IMR-90 (cell line): Measurements from ENCODE around the gene APOE. TPM values are rescaled to one million over a fixed set of nuclear protein-coding genes. Genes with fewer than 3 reads are reported as not detected.
"Not testable (repeated sequence)": the region's sequence is repeated elsewhere in the genome, so short reads cannot be mapped to it uniquely, and the experiment has no call there.

Experiments
- ATAC-seq: fragments of 200-7000 bp; cut with Tn5 transposase; 2 replicates; pipeline ENCODE4 v1.9.1; 2020; ENCODE audit warnings: low read depth, mild to moderate bottlenecking, moderate library complexity
- BruUV-seq: library from RNA; stranded (reverse); fragments of 400-500 nt; replicated peaks from 2 replicates; lab custom pipeline; 2021; lab: Mats Ljungman, UMichigan
- CTCF ChIA-PET: fragments of 300-600 bp; formaldehyde crosslinking; extraction: SDS; loops from one replicate; lab custom pipeline; 2021; ENCODE audit warnings: antibody characterized with exemption; lab: Yijun Ruan, JAX
- POLR2A ChIA-PET: fragments of 300-600 bp; sonication (Branson Sonifier 250); formaldehyde crosslinking; loops from one replicate; lab custom pipeline; 2022; ENCODE audit warnings: antibody characterized with exemption; ENCODE audit not compliant: unreplicated experiment; lab: Charles Lee
- DNase-seq: peaks from one replicate; pipeline ENCODE4 v3.0.0; 2013
- H2AFZ ChIP-seq: replicated peaks from 2 replicates; pipeline ENCODE3; 2013; ENCODE audit warnings: low read length, mild to moderate bottlenecking; ENCODE audit not compliant: poor library complexity
- H2AK5ac ChIP-seq: 2 replicates; pipeline ENCODE4 v1.6.1; 2013; ENCODE audit warnings: low read depth, low read length, inconsistent platforms
- H2AK9ac ChIP-seq: replicated peaks from 2 replicates; pipeline ENCODE3; 2013; ENCODE audit warnings: mild to moderate bottlenecking, low read depth, low read length, moderate library complexity; ENCODE audit not compliant: poor library complexity
- H2BK120ac ChIP-seq: 2 replicates; pipeline ENCODE4 v1.6.1; 2013; ENCODE audit warnings: low read depth, low read length, inconsistent platforms
- H2BK15ac ChIP-seq: 3 replicates; pipeline ENCODE4 v1.6.1; 2013; ENCODE audit warnings: low read depth, low read length, inconsistent platforms
- H2BK20ac ChIP-seq: 2 replicates; pipeline ENCODE4 v1.6.1; 2013; ENCODE audit warnings: low read depth, mild to moderate bottlenecking, inconsistent platforms, low read length, moderate library complexity
- H2BK5ac ChIP-seq: 2 replicates; pipeline ENCODE4 v1.6.1; 2013; ENCODE audit warnings: mild to moderate bottlenecking, low read depth, low read length, inconsistent platforms; ENCODE audit not compliant: poor library complexity, severe bottlenecking
- H3K14ac ChIP-seq: replicated peaks from 2 replicates; pipeline ENCODE4 v1.6.1; 2013; ENCODE audit warnings: low read depth, low read length, inconsistent platforms
- H3K18ac ChIP-seq: 2 replicates; pipeline ENCODE4 v1.6.1; 2013; ENCODE audit warnings: low read depth, low read length, control low read depth
- H3K23ac ChIP-seq: 2 replicates; pipeline ENCODE4 v1.6.1; 2013; ENCODE audit warnings: low read depth, low read length, inconsistent platforms
- H3K27ac ChIP-seq: 2 replicates; pipeline ENCODE4 v1.5.1; 2013; ENCODE audit warnings: mild to moderate bottlenecking, control low read depth, low read length; ENCODE audit not compliant: insufficient read depth
- H3K27me3 ChIP-seq: 2 replicates; pipeline ENCODE4 v1.6.1; 2013; ENCODE audit warnings: low read length; ENCODE audit not compliant: control insufficient read depth, insufficient read depth
- H3K36me3 ChIP-seq: 2 replicates; pipeline ENCODE4 v1.6.1; 2013; ENCODE audit warnings: low read length, mixed read lengths; ENCODE audit not compliant: control insufficient read depth, insufficient read depth
- H3K4ac ChIP-seq: 2 replicates; pipeline ENCODE4 v1.6.1; 2013; ENCODE audit warnings: low read depth, low read length, inconsistent platforms
- H3K4me1 ChIP-seq: 2 replicates; pipeline ENCODE4 v1.6.1; 2013; ENCODE audit warnings: low read length, mixed read lengths; ENCODE audit not compliant: control insufficient read depth, insufficient read depth
- H3K4me2 ChIP-seq: 2 replicates; pipeline ENCODE4 v1.6.1; 2013; ENCODE audit warnings: low read depth, mild to moderate bottlenecking, control low read depth, low read length, moderate library complexity
- H3K4me3 ChIP-seq: 2 replicates; pipeline ENCODE4 v1.5.1; 2013; ENCODE audit warnings: low read depth, mild to moderate bottlenecking, control low read depth, low read length, moderate library complexity; ENCODE audit not compliant: insufficient read depth
- H3K56ac ChIP-seq: 2 replicates; pipeline ENCODE4 v1.6.1; 2013; ENCODE audit warnings: low read length, inconsistent platforms; ENCODE audit not compliant: insufficient read depth; ENCODE audit errors: extremely low read depth
- H3K79me1 ChIP-seq, 2 experiments: 2 replicates each; pipeline ENCODE4 v1.6.1; 2013; ENCODE audit warnings: low read length in 2 of 2, inconsistent platforms in 1 of 2, low read depth in 1 of 2
- H3K9ac ChIP-seq: 2 replicates; pipeline ENCODE4 v1.6.1; 2013; ENCODE audit warnings: low read depth, low read length, control low read depth
- H3K9me1 ChIP-seq: 2 replicates; pipeline ENCODE4 v1.6.1; 2013; ENCODE audit warnings: low read length, inconsistent platforms; ENCODE audit not compliant: insufficient read depth
- H3K9me3 ChIP-seq: 2 replicates; pipeline ENCODE4 v1.6.1; 2013; ENCODE audit warnings: low read length; ENCODE audit not compliant: control insufficient read depth, insufficient read depth
- H4K20me1 ChIP-seq: 2 replicates; pipeline ENCODE4 v1.6.1; 2013; ENCODE audit warnings: low read length, inconsistent platforms; ENCODE audit not compliant: insufficient read depth
- H4K5ac ChIP-seq: 2 replicates; pipeline ENCODE4 v1.6.1; 2013; ENCODE audit warnings: mild to moderate bottlenecking, low read depth, low read length, control low read depth
- H4K8ac ChIP-seq, 2 experiments: 2 replicates each; pipeline ENCODE4 v1.6.1; 2013; ENCODE audit warnings: low read depth in 2 of 2, low read length in 2 of 2, control low read depth in 1 of 2, inconsistent platforms in 1 of 2
- H4K91ac ChIP-seq: 2 replicates; pipeline ENCODE4 v1.6.1; 2013; ENCODE audit warnings: low read depth, low read length, inconsistent platforms; ENCODE audit not compliant: insufficient read depth
- WGBS, 2 experiments: methylation state at CpG; one replicate each; pipeline versions ENCODE4 v1.1.5 to v1.1.7; 2013; ENCODE audit warnings: missing lambda C conversion rate in 2 of 2; ENCODE audit not compliant: insufficient read length in 1 of 2; ENCODE audit errors: extremely low coverage in 2 of 2; 5-methylcytosine and 5-hydroxymethylcytosine counted together
- dilution Hi-C: fragments of 300-500 bp; cut with HindIII; formaldehyde crosslinking; loops from one replicate; pipeline ENCODE4 v1.14.3; 2018; ENCODE audit warnings: low sequenced_read_pairs; ENCODE audit not compliant: unreplicated experiment
- in situ Hi-C: fragments of 300-500 bp; cut with MboI; formaldehyde crosslinking; loops from 3 replicates; pipeline ENCODE4 v1.14.3; 2019; ENCODE audit warnings: low sequenced_read_pairs, inconsistent platforms, mixed read lengths
- intact Hi-C: fragments of 100-400 bp; cut with micrococcal nuclease; formaldehyde crosslinking; loops from 2 replicates; pipeline ENCODE4 v1.10.0; 2022
- polyA plus RNA-seq, 3 experiments: library from polyadenylated mRNA; depleted of rRNA; stranded (reverse); fragments of >200 nt; gene quantifications; 2 replicates each; pipeline ENCODE4 v1.2.3, GENCODE V29; 2012; ENCODE audit warnings: low replicate concordance in 1 of 3
- total RNA-seq: library from RNA; depleted of rRNA; stranded (reverse); fragments of >200 nt; gene quantifications from 2 replicates; pipeline ENCODE4 v1.2.3, GENCODE V29; 2012

Gene APOE
- total and polyA plus RNA-seq, 2 of the 4 experiments (the other 2 are of a cell fraction) = 0.18 to 2.0 TPM

- H4K8ac ChIP-seq, H2BK120ac ChIP-seq, H2BK5ac ChIP-seq, H2BK20ac ChIP-seq, H3K23ac ChIP-seq, H3K27ac ChIP-seq, H3K9me1 ChIP-seq, intact Hi-C loops, H3K9me3 ChIP-seq, H4K5ac ChIP-seq, H3K9ac ChIP-seq, H2AFZ ChIP-seq, H3K36me3 ChIP-seq, H3K4me2 ChIP-seq, dilution Hi-C loops, H3K4ac ChIP-seq, H2BK15ac ChIP-seq, ATAC-seq, H3K56ac ChIP-seq, H4K91ac ChIP-seq, H3K4me3 ChIP-seq, POLR2A ChIA-PET, H3K18ac ChIP-seq, H2AK9ac ChIP-seq, H3K14ac ChIP-seq, H4K20me1 ChIP-seq, H3K27me3 ChIP-seq, H3K79me1 ChIP-seq, BruUV-seq, DNase-seq: not testable (repeated sequence)
- WGBS, 2 experiments = no CpG with 5 or more reads among the region's 6 CpGs
- Histone ChIP-seq H2AK5ac (peak overlapping the region; percentile 37; the same call in 1 of the 2 replicates), H3K4me1 (peaks cover 12% of the 10 kb centered on the region)
- CTCF ChIA-PET = interaction anchor here (0.8 to 1.2 kb wide), 2 partner anchors 13 to 40 kb away, joined by 4 to 5 read pairs; no protein-coding TSS in a partner anchor
- in situ Hi-C loops = loop anchor here (5.0 kb wide), 1 partner anchor 40 kb away; no protein-coding TSS in a partner anchor
These were observed 6.3 kb downstream of the APOE start for GRCh38 chr19:44911896-44912295.
